Measurements from ENCODE around the gene TMEM200A.
A peak's percentile ranks its signal among the peaks of the same experiment; 100 is the strongest.

Gene TMEM200A

DNA sequence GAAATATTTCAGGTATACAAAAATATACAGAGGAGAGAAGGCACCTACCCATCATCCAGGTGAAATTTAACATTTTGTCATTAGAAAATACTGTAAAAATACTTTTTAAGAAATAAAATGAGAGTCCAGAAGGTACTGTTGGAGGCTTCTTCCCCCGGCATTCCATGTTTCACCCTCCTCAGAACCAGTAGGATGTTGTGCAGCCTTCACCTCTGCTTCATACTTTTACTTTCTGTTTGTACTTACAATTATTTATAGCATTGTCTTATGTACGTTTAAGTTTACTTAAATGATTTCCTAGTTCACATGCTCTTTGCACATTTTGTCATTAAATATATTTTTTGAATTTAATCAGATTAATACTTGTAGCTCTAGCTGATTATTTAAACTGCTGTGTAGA is 30.9 kb downstream of the TMEM200A start:
- DNase-seq (ENCODE audit: low spot score) (no peak), ATAC-seq (ENCODE audit: low read depth) (0 out of 3 replicates have a peak, but pooled peaks have one; percentile 46)
- Histone ChIP-seq H3K4me3 (ENCODE audit: severe bottlenecking) (peak overlapping the region; percentile 11), H3K9me3 (ENCODE audit: severe bottlenecking) (no peaks in the 10 kb centered on the region), H3K4me1 (ENCODE audit: insufficient read depth, poor library complexity, severe bottlenecking) (no peaks in the 10 kb centered on the region), H3K27me3 (ENCODE audit: insufficient read depth, poor library complexity, severe bottlenecking) (no peaks in the 10 kb centered on the region), H3K36me3 (ENCODE audit: low read depth) (no peaks in the 10 kb centered on the region), H3K27ac (ENCODE audit: poor library complexity, severe bottlenecking) (no peak overlapping the region)
- TF ChIP-seq, protein P1, sequence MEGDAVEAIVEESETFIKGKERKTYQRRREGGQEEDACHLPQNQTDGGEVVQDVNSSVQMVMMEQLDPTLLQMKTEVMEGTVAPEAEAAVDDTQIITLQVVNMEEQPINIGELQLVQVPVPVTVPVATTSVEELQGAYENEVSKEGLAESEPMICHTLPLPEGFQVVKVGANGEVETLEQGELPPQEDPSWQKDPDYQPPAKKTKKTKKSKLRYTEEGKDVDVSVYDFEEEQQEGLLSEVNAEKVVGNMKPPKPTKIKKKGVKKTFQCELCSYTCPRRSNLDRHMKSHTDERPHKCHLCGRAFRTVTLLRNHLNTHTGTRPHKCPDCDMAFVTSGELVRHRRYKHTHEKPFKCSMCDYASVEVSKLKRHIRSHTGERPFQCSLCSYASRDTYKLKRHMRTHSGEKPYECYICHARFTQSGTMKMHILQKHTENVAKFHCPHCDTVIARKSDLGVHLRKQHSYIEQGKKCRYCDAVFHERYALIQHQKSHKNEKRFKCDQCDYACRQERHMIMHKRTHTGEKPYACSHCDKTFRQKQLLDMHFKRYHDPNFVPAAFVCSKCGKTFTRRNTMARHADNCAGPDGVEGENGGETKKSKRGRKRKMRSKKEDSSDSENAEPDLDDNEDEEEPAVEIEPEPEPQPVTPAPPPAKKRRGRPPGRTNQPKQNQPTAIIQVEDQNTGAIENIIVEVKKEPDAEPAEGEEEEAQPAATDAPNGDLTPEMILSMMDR (IDR thresholded peaks at IDR 0.05; ENCODE audit: poor library complexity, severe bottlenecking), result no peak

DNA sequence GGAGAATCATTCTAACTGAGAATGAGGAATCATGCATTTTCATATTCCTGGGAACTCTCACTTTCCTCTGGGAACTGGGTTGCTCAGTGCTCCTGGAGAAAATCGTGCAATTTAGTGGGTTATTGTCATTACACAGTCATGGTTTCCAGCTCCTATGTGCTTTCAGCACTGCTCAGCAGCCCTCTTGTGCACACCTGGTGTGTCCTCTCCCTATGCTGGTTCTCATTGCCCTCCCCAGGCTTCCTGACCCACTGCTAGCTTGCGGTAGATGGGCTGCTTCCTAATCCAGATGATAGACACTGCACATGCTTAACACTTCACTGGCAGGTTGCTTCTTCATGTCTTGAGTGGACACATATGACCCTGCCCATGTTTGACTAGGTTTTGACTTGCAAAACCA is 39.7 kb downstream of the TMEM200A start:
- Histone ChIP-seq H3K9me3 (ENCODE audit: severe bottlenecking) (no peaks in the 10 kb centered on the region), H3K27ac (ENCODE audit: poor library complexity, severe bottlenecking) (no peak overlapping the region), H3K27me3 (ENCODE audit: insufficient read depth, poor library complexity, severe bottlenecking) (no peaks in the 10 kb centered on the region), H3K36me3 (ENCODE audit: low read depth) (no peaks in the 10 kb centered on the region), H3K4me1 (ENCODE audit: insufficient read depth, poor library complexity, severe bottlenecking) (peaks cover 6% of the 10 kb centered on the region), H3K4me3 (ENCODE audit: severe bottlenecking) (no peak overlapping the region)
- no peak for ATAC-seq (ENCODE audit: low read depth)
- no peak for DNase-seq (ENCODE audit: low spot score)
- TF ChIP-seq, protein P1 (IDR thresholded peaks at IDR 0.05; ENCODE audit: poor library complexity, severe bottlenecking), result no peak

DNA sequence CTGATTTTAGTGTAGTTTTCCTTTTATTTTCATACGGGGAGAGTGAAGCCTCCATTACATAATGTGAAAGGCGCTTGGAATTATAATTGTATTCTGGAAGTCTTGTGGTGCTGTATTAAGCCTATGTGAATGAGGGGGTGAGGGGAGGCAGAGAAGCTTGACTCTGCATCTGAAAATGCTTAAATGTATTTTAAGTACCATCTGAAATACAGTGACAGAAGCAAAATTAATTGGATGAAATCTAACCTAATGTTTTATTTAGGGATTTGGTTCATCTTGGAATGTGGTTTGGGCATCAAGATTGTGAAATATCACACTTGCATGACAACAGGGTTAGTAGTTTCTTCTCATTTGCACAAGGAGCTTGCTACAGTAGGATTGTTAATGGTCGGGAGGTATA is 41.2 kb downstream of the TMEM200A start:
- Histone ChIP-seq H3K4me3 (ENCODE audit: severe bottlenecking) (no peak overlapping the region), H3K4me1 (ENCODE audit: insufficient read depth, poor library complexity, severe bottlenecking) (peaks cover 6% of the 10 kb centered on the region), H3K36me3 (ENCODE audit: low read depth) (no peaks in the 10 kb centered on the region), H3K9me3 (ENCODE audit: severe bottlenecking) (no peaks in the 10 kb centered on the region), H3K27me3 (ENCODE audit: insufficient read depth, poor library complexity, severe bottlenecking) (no peaks in the 10 kb centered on the region), H3K27ac (ENCODE audit: poor library complexity, severe bottlenecking) (no peak overlapping the region)
- TF ChIP-seq, protein P1 (IDR thresholded peaks at IDR 0.05; ENCODE audit: poor library complexity, severe bottlenecking), result no peak
- DNase-seq (ENCODE audit: low spot score) (no peak), ATAC-seq (ENCODE audit: low read depth) (no peak)

DNA sequence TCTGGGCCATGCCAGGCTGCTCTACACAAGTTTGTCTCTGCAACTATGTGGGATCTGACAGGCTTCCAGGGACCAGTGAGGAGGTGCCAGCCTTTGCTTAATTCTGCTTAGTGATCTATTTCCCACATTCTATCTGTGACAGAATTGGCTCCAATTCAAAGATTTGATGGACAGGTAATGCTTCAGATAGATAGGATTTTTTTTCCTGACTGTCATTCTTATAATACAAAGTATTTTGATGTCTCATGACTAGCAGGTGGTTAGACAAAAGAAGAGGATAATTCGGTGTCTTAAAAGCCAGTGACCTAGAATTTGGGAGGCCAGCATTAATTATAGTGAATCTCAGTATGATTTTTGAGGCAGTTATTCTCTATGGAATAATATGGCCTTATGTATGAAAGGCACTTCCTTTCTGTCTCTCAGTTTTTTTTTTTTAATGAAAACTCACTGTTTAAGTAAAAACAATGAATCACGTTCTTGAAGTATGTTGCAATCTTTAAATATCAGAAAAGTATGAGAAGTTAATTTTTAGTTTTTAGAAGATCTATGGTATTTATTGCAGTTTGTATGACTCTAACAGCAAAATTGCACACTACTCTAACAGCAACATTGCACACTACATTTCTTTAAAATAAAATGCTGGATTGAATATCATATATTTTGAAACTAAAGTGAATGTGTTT is 43.7 kb downstream of the TMEM200A start:
- H3K27ac ChIP-seq (ENCODE audit: poor library complexity, severe bottlenecking), result no peak overlapping the region
- TF ChIP-seq, protein P1 (IDR thresholded peaks at IDR 0.05; ENCODE audit: poor library complexity, severe bottlenecking), result no peak
- DNase-seq (ENCODE audit: low spot score), result no peak

DNA sequence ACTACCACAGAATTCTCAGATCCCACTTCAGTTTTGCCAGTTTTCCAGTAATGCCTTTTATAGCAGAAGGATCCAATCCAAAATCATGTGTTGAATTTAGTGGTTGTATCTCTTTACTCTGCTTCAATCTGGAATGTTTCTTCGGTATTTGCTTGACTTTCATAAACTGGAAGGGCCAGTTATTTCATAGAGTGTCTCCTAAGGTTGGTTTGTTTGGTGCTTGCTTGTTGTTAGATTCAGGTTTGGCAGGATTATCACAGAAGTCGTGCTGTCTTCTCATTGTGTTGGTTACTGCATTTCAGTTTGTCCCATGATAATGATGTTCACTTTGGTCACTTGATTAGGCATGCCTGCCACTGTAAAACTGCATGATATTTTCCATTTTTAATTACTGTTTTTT is 45.7 kb downstream of the TMEM200A start:
- ATAC-seq (ENCODE audit: low read depth) (no peak), DNase-seq (ENCODE audit: low spot score) (no peak)
- H3K4me3 ChIP-seq (ENCODE audit: severe bottlenecking), result no peak overlapping the region
- no peaks in the 10 kb centered on the region for H3K27me3 ChIP-seq (ENCODE audit: insufficient read depth, poor library complexity, severe bottlenecking)
- no peaks in the 10 kb centered on the region for H3K36me3 ChIP-seq (ENCODE audit: low read depth)
- H3K4me1 ChIP-seq (ENCODE audit: insufficient read depth, poor library complexity, severe bottlenecking), result peaks cover 6% of the 10 kb centered on the region
- H3K9me3 ChIP-seq (ENCODE audit: severe bottlenecking), result no peaks in the 10 kb centered on the region
- H3K27ac ChIP-seq (ENCODE audit: poor library complexity, severe bottlenecking), result no peak overlapping the region
- TF ChIP-seq, protein P1 (IDR thresholded peaks at IDR 0.05; ENCODE audit: poor library complexity, severe bottlenecking), result no peak

More for the DNA sequence above, 43.7 kb downstream of the TMEM200A start:
- H3K4me3 ChIP-seq (ENCODE audit: severe bottlenecking), result no peak overlapping the region
- no peaks in the 10 kb centered on the region for H3K36me3 ChIP-seq (ENCODE audit: low read depth)
- ATAC-seq (ENCODE audit: low read depth), result no peak
- H3K4me1 ChIP-seq (ENCODE audit: insufficient read depth, poor library complexity, severe bottlenecking), result peaks cover 6% of the 10 kb centered on the region
- no peaks in the 10 kb centered on the region for H3K9me3 ChIP-seq (ENCODE audit: severe bottlenecking)
- H3K27me3 ChIP-seq (ENCODE audit: insufficient read depth, poor library complexity, severe bottlenecking), result no peaks in the 10 kb centered on the region
